ENCODE measurements around the gene APPL2.

- no peak for TF ChIP-seq CTCF (IDR thresholded peaks at IDR 0.05)
- no peak for TF ChIP-seq POLR2A (IDR thresholded peaks at IDR 0.05)
These were observed 45.4 kb downstream of the APPL2 start for GRCh38 chr12:105190530-105190929.
